GM20431 (cell line): Measurements from ENCODE around the gene NPIPB6.

Experiments
- in situ Hi-C: fragments of 300-500 bp; cut with MseI, MboI; formaldehyde crosslinking; loops from one replicate; pipeline ENCODE4 v1.15.0; 2020; ENCODE audit warnings: low sequenced_read_pairs; ENCODE audit not compliant: unreplicated experiment

Gene NPIPB6

GRCh38 chr16:28324235-28324886 is 38.9 kb downstream of the NPIPB6 start:
- in situ Hi-C loops, result no loop called here

- in situ Hi-C loops, result no loop called here
Measured at GRCh38 chr16:28321700-28322411, 41.5 kb downstream of the NPIPB6 start.

GRCh38 chr16:28320741-28321140 is 42.6 kb downstream of the NPIPB6 start:
- in situ Hi-C loops, result no loop called here

GRCh38 chr16:28320023-28320561 is 43.2 kb downstream of the NPIPB6 start:
- in situ Hi-C loops, result no loop called here

- in situ Hi-C loops, result no loop called here
Measured at GRCh38 chr16:28319476-28320022, 43.8 kb downstream of the NPIPB6 start.

- in situ Hi-C loops, result no loop called here
Measured at GRCh38 chr16:28318042-28318744, 45.1 kb downstream of the NPIPB6 start.

GRCh38 chr16:28317040-28317880 is 46.0 kb downstream of the NPIPB6 start:
- in situ Hi-C loops, result no loop called here

GRCh38 chr16:28316054-28316453 is 47.3 kb downstream of the NPIPB6 start:
- in situ Hi-C loops, result no loop called here

- in situ Hi-C loops, result no loop called here
Measured at GRCh38 chr16:28313587-28313986, 49.7 kb downstream of the NPIPB6 start.

GRCh38 chr16:28312327-28312726 is 51.0 kb downstream of the NPIPB6 start:
- in situ Hi-C loops, result no loop called here

- in situ Hi-C loops, result no loop called here
Measured at GRCh38 chr16:28311913-28312312, 51.4 kb downstream of the NPIPB6 start.

GRCh38 chr16:28311413-28311812 is 51.9 kb downstream of the NPIPB6 start:
- in situ Hi-C loops, result no loop called here

- in situ Hi-C loops, result no loop called here
Measured at GRCh38 chr16:28310796-28311195, 52.5 kb downstream of the NPIPB6 start.

- in situ Hi-C loops, result no loop called here
Measured at GRCh38 chr16:28309811-28310311, 53.4 kb downstream of the NPIPB6 start.

- in situ Hi-C loops, result no loop called here
Measured at GRCh38 chr16:28308794-28309584, 54.3 kb downstream of the NPIPB6 start.

GRCh38 chr16:28307936-28308335 is 55.4 kb downstream of the NPIPB6 start:
- in situ Hi-C loops, result no loop called here

GRCh38 chr16:28304214-28304613 is 59.1 kb downstream of the NPIPB6 start:
- in situ Hi-C loops, result no loop called here

GRCh38 chr16:28303132-28303531 is 60.2 kb downstream of the NPIPB6 start:
- in situ Hi-C loops, result no loop called here

GRCh38 chr16:28301620-28302019 is 61.7 kb downstream of the NPIPB6 start:
- in situ Hi-C loops, result no loop called here
